GM12892 (cell line): ENCODE results near the gene LRRC75A.

Source experiments
- POLR2A ChIP-seq: IDR thresholded peaks from 2 replicates; pipeline ENCODE4 v1.6.1; 2011; ENCODE audit warnings: low read depth, low read length, control low read depth
- TAF1 ChIP-seq: IDR thresholded peaks from 2 replicates; pipeline ENCODE4 v1.6.1; 2011; ENCODE audit warnings: low read depth, mild to moderate bottlenecking, control low read depth, low read length, borderline replicate concordance

DNA sequence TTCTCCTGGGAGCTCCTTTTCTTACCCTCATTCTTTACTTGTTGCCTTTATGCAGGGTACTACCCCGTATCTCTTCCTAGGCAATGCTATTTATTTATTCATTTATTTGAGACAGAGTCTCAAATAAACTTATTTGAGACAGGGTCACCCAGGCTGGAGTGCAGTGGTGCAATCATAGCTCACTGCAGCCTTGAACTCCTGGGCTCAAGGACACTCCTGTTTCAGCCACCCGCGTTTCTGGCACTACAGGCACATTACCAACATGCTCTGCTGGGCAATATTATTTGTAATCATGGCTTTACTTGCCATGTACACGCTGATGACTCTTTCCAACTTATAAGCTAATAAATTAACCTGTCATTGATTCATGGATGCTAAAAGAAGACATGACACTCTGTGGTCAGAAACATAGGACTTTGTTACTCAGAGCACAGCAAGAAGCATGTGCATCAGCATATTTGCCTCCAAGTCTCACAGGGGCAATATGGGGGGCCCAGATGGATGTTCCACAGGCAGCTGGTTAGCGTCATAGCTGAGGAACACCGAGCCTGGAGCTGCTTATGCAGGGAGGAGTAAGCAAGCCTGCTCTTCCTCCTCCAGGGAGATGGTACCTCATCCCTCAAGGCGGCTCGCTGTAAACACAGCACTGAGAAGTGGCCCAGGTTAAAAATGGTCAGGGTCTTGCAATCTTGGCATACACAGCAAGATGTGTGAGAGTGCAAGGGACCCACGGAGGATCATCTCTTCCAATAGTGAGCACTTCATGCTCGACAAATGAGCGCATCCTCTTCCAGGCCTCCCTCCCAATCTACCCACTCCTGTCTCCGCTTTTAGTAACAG, 4.2 kb upstream of the LRRC75A start:
- TF ChIP-seq TAF1 (no peak), POLR2A (no peak)
